Measurements from ENCODE around the gene ANKRD1. TPM values are rescaled to one million over a fixed set of nuclear protein-coding genes. Genes with fewer than 3 reads are reported as not detected.

Gene ANKRD1

Small RNA genes within 50 kb of the gene (small RNA-seq; reads per million reads assigned to genes)
- not detected for gene RF00019 (ENCODE audit: insufficient read depth)
- not detected for gene RNU6-740P (ENCODE audit: insufficient read depth)
